K562 (cell line): ENCODE data around the gene MTA2. TPM values are rescaled to one million over a fixed set of nuclear protein-coding genes. Genes with fewer than 3 reads are reported as not detected.

Experiments used
- BRD4 ChIP-seq: fragments of 200-600 bp; sonication (generic); IDR thresholded peaks from 2 replicates; pipeline ENCODE4 v1.6.1; 2017; ENCODE audit warnings: inconsistent platforms
- DEAF1 ChIP-seq: fragments of 450-650 bp; formaldehyde crosslinking; IDR thresholded peaks from 2 replicates; pipeline ENCODE4 v1.4.0; 2020; ENCODE audit warnings: mild to moderate bottlenecking, moderate library complexity
- FOSL1 ChIP-seq: fragments of 200-800 bp; sonication (Bioruptor generic); conservative IDR thresholded peaks from 2 replicates; pipeline ENCODE4 v1.6.1; 2016; ENCODE audit warnings: missing genetic modification characterization, missing compliant biosample characterization
- FOXJ2 ChIP-seq: fragments of 200-800 bp; sonication (Bioruptor generic); IDR thresholded peaks from 2 replicates; pipeline ENCODE4 v1.6.1; 2016; ENCODE audit warnings: missing genetic modification characterization, missing compliant biosample characterization
- FOXJ3 ChIP-seq: sonication (generic); formaldehyde crosslinking; IDR thresholded peaks from 2 replicates; pipeline ENCODE4 v1.4.0; 2020; ENCODE audit warnings: mild to moderate bottlenecking, missing genetic modification reagents
- GATA2 ChIP-seq: sonication (generic); formaldehyde crosslinking; IDR thresholded peaks from 2 replicates; pipeline ENCODE4 v1.4.0; 2020; ENCODE audit warnings: mild to moderate bottlenecking, missing genetic modification reagents
- KLF6 ChIP-seq: fragments of 250-450 bp; sonication (Bioruptor Pico); IDR thresholded peaks from 2 replicates; pipeline ENCODE4 v1.4.0; 2020; ENCODE audit warnings: mild to moderate bottlenecking, moderate library complexity, borderline replicate concordance
- MGA ChIP-seq: fragments of 450-650 bp; IDR thresholded peaks from 2 replicates; pipeline ENCODE4 v1.6.1; 2016; ENCODE audit warnings: mild to moderate bottlenecking, moderate library complexity
- NBN ChIP-seq: fragments of 450-650 bp; IDR thresholded peaks from 2 replicates; pipeline ENCODE4 v1.6.1; 2016; ENCODE audit warnings: low read depth, mild to moderate bottlenecking
- NFIX ChIP-seq: fragments of 250-450 bp; sonication (Bioruptor Pico); IDR thresholded peaks from 2 replicates; pipeline ENCODE4 v1.4.0; 2020; ENCODE audit warnings: low read depth, mild to moderate bottlenecking, moderate library complexity
- PHTF2 ChIP-seq: fragments of 250-450 bp; sonication (Bioruptor Pico); IDR thresholded peaks from 2 replicates; pipeline ENCODE4 v1.5.0; 2021; ENCODE audit warnings: mild to moderate bottlenecking
- POLR3G ChIP-seq: IDR thresholded peaks from 2 replicates; pipeline ENCODE4 v1.6.1; 2011; ENCODE audit not compliant: insufficient read length, insufficient replicate concordance; ENCODE audit errors: extremely low read depth
- SMARCE1 ChIP-seq: fragments of 450-650 bp; IDR thresholded peaks from 2 replicates; pipeline ENCODE4 v1.7.1; 2016; ENCODE audit warnings: mild to moderate bottlenecking
- U2AF2 ChIP-seq: fragments of 200-400 bp; formaldehyde crosslinking; optimal IDR thresholded peaks from 2 replicates; pipeline ENCODE3; 2017; ENCODE audit warnings: low read depth, mild to moderate bottlenecking, low read length
- ZNF449 ChIP-seq: fragments of 250-450 bp; sonication (Bioruptor Pico); IDR thresholded peaks from 2 replicates; pipeline ENCODE4 v1.8.0; 2022; ENCODE audit warnings: moderate library complexity, mild to moderate bottlenecking, inconsistent platforms
- polyA plus RNA-seq, 8 experiments: library from polyadenylated mRNA; depleted of rRNA in 4 of 8; stranded (reverse) in 5 of 8; unstranded in 3 of 8; fragments of >200 nt; fragmentation: Nextera tagmentation in 2 of 8; fragmentation: Illumina TruSeq in 1 of 8; extraction: Ambion mirVana in 2 of 8; extraction: Trizol in 1 of 8; gene quantifications; 2 replicates each; pipeline versions ENCODE4 v1.2.1 to v1.2.3, GENCODE V29; 2011 to 2014; ENCODE audit warnings: inconsistent platforms in 1 of 8, missing spikeins in 1 of 8
- total RNA-seq, 7 experiments: library from RNA; depleted of rRNA in 6 of 7; stranded (reverse); fragments of >200 nt in 6 of 7; fragmentation: Illumina TruSeq in 2 of 7; extraction: Trizol in 2 of 7; gene quantifications; 2 replicates each; pipeline versions ENCODE4 v1.2.1 to v1.2.3, GENCODE V29; 2011 to 2021; ENCODE audit warnings: low replicate concordance in 1 of 7

MTA2 gene
- total and polyA plus RNA-seq, 9 of the 15 experiments (the other 6 are each of a cell fraction or from before 2014, with no cell fraction given), result 6.2 to 220 (median 172) TPM

GRCh38 chr11:62560566-62561103 is 41.0 kb downstream of the MTA2 start (continued):
- TF ChIP-seq POLR3G, result no peak
- TF ChIP-seq FOXJ2 (tag), result no peak
- peak; percentile 86 for TF ChIP-seq FOSL1
- TF ChIP-seq KLF6 (CRISPR knock-in tag), result no peak
- TF ChIP-seq PHTF2, result no peak
- TF ChIP-seq ZNF449, result no peak
- TF ChIP-seq NFIX, result no peak
- no peak; the same call in 1 of the 2 replicates for TF ChIP-seq MGA
- no peak for TF ChIP-seq FOXJ3 (CRISPR knock-in tag)
- TF ChIP-seq U2AF2, result no peak
- peak; percentile 91 for TF ChIP-seq DEAF1 (CRISPR knock-in tag)
- no peak for TF ChIP-seq GATA2
- peak; percentile 25; the same call in 1 of the 2 replicates for TF ChIP-seq NBN
- peak; percentile 56; the same call in 1 of the 2 replicates for TF ChIP-seq SMARCE1
- TF ChIP-seq BRD4, result no peak
